ENCODE data around the gene RAPGEF4.

RAPGEF4 gene

DNA sequence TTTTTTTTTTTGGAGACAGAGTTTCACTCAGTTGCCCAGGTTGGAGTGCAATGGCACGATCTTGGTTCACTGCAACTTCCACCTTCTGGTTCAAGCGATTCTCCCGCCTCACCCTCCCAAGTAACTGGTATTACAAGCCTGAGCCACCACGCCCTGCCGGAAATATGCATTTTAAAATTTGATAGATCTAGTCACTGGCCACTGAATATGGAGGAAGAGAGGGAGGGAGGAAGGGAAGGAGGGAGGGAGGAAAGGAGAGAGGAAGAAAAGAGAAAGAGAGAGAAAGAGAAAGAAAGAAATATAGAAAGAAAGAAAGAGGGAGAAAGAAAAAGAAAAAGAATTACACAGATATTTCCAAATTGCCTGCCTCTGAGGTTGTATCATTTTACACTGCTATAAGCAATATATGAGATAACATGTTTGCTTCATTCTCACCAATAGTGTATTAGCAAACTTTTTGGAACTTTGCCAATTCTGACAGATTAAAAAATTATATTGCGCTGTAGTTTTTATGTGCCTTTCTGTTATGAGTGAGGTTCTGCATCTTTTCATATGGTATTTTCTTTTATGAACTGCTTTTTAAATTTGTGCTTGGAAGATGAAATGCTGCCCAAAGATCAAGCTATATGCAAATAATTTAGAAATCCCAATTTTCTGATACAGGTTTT lies 178.8 kb downstream of the RAPGEF4 start:
- DNase-seq, result no peak

GRCh38 chr2:172917716-172918115 lies 182.1 kb downstream of the RAPGEF4 start:
- DNase-seq, result no peak

DNA sequence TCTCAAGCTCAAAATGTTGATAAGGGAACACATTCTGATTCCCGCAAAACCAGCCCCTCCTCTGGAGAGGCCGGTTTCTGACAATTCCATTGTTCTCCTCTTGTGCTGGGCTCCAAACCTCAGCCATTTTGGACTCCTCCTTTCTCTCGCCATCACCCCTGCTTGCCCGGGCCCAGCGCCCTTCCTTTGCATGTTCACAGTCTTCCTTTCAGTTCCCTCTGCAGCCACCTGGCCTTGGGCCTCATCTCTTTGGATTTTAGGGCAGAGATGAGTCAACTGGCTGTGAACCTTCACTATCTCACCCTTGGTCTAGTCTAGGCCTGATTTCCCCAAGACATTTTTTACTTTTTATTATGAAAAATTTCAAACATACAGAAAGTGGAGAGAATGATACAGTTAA lies 184.1 kb downstream of the RAPGEF4 start:
- no peak for DNase-seq

DNA sequence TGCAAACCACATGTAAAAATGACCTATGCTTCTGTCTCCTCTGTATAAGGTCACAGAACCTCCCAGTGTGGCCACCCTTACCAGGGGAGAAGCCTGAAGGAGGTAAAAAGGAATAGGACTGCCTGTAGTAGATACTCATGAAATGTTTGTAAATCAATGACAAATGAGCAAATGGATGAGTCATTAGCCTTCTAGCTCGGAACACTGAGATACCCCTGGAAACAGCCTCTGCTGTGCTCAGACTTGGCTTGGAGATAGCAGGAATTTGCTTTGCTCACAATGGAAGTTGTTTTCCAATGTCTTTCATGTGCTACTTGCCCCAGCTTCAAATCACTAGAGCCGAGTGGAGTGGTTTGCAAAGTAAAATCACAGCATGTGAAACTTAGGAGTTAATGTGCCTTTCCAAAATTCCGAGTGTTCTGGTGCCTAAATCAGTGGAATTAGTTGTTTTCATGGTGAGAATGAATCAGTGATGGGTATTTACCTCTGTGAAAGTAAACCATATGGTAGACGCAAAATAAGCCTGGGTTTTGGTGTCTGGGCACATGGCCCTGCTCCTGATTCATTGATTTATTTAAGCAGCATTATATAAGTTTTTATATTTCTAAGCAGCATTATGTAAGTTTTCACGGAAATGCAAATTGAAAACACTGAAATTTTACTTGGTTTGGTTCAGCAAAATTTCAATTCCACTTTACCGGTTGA lies 186.0 kb downstream of the RAPGEF4 start:
- peak; percentile 45 for DNase-seq

DNA sequence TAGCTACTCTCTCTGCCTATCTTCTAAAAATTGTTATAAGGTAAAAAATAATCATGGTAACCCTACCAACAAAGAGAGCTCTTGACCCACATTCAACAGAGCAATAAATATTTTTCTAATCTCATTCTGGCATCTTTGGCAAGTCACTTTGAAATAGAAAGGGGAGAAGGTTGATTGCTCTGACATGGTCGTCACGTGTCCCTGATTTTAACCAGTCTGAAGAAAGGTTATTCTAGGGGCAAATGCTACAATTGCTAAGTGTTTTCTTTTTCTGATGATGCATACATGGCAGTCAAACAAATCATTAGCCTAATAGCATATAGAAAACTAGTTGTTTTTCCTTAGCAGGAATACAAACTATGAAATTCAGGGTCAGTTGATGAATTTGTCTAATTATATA lies 186.7 kb downstream of the RAPGEF4 start:
- DNase-seq, result no peak

DNA sequence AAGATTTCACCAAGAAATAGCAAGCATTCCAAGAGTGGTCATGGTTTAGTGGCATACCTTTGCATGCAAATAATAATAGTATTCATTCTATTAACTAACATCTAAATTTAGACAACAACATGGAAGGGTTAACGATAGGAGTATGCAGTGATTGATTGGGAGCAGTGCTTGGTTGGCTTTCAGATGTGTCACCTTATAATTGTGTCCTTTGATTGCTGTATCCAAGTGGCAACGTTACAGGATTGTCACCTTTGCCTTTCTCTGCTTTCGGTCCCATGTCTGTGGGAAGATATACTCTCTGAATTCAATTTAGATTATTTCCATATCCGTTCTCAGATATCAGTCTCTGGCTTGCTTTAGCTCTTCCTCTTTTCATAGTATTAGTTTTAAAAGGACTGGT lies 187.2 kb downstream of the RAPGEF4 start:
- no peak for DNase-seq

DNA sequence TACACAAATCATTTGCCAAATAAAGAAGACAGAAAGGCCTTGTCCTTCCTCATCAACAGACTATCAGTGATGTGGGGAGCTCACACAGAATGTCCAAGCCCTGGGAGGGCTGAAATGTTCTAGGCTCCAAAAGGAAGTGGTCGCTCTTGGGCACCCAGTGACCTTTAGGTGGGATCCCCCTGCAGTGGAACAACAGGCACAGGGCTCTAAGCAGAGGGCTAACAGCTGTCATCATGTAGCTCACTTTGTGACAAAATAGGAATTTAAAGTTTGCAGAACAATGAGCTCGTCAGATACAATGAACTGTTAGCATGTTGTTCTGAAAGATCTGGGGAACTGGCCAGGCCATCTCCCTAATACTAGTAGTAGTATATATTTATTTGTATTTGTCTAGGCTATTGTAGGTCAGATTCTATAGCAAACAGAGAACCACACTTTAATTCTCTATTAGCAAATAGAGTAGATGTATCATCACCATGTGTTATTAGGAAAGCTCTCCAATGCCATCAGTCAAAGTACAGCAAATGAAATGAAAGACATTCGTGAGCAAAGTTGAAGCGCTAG lies 188.5 kb downstream of the RAPGEF4 start:
- DNase-seq, result no peak

DNA sequence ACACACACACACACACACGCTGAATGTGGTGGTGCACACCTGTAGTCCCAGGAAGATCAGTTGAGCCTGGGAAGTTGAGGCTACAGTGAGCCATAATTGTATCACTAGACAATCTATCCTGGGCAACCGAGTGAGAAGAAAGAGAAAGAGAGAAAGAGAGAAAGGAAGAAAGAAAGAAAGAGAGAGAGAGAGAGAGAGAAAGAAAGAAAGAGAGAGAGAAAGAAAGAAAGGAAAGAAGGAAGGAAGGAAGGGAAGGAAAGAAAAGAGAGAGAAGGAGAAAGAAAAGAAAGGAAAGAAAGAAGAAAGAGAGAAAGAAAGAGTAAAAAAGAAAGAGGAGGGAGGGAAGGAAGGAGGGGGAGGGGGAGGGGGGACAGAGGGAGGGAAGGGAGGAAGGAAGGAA lies 190.0 kb downstream of the RAPGEF4 start:
- no peak for DNase-seq

DNA sequence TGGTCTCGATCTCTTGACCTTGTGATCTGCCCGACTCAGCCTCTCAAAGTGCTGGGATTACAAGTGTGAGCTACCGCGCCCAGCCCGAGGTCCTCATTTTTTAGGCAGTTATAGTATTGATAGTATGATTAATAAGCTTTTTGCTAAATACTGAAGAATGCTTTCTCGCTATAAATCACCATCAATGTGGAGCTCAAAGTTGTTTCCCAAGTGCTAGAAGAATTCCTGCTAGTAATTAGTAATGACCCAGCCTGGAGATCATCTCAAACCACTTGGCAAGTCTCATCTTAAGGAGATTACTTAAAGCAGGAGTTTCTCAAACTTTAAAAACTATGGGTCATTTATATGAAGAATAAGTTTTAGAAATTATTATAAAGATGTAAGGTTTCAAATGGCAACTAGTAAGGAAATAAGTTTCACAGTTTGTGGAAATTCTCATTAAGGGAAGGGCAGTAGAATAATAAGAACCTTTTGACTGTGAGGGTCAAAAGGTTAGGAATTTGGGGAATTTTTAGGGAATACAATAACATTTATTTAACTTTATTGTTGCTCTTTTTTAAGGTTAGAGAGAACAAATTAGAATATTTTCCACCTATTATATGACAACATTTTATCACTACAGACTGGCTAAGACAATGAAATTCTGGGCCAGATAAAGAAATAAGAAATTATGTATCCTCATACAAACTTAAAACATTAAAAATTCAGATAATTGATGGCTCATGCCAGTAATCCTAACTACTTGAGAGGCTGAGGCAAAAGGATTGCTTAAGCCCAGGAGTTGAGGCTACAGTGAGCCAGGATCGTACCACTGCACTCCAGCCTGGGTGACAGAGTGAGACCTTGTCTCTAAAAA lies 191.4 kb downstream of the RAPGEF4 start:
- no peak for DNase-seq

GRCh38 chr2:172927641-172928357 lies 192.2 kb downstream of the RAPGEF4 start:
- DNase-seq, result peak; percentile 69

DNA sequence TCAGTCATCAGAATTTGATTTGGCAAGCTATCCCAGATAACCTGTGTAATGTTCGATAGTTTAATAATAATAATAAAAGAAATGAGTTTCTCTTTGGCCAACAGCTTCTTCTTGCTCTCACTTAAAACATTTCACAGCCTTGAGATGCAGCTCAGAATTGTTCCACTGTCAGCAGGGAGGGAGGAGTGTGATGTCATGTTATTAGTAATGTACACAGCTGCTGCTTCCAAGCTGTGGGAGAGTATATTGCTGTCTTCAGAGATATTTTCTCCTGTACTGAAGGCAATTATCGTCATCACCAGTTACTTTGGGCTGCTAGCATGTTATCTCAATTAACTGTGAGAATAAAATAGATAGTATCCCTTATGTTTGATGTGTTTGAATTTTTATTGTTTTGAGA lies 193.1 kb downstream of the RAPGEF4 start:
- DNase-seq, result peak; percentile 59

GRCh38 chr2:172929644-172930043 lies 194.0 kb downstream of the RAPGEF4 start:
- no peak for DNase-seq

DNA sequence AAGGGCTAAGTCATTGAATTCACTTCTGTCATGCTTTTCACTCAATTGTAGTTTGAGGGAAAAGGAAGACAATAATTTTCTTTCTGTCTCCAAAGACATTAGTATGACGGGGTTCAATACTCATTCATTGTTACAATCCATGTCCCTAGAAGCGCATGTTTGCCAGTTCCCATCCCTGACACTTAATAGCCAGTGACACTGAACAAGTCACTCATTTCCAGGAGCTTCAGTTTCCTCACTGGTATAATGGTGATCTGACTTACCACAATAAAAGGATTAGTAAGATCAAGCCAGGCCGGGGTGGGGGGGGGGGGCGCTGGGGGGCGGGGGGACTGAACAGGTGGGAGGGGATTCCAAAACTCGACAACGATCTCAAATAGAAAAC lies 195.2 kb downstream of the RAPGEF4 start:
- no peak for DNase-seq

- peak; percentile 58 for DNase-seq
These were observed 195.7 kb downstream of the RAPGEF4 start for GRCh38 chr2:172931256-172931894.

GRCh38 chr2:172931918-172932520 lies 196.4 kb downstream of the RAPGEF4 start:
- peak; percentile 68 for DNase-seq

GRCh38 chr2:172937884-172938712 lies 202.5 kb downstream of the RAPGEF4 start:
- DNase-seq, result no peak

- no peak for DNase-seq
These were observed 203.2 kb downstream of the RAPGEF4 start for GRCh38 chr2:172938713-172939375.

GRCh38 chr2:172943539-172943938 lies 207.9 kb downstream of the RAPGEF4 start:
- DNase-seq, result no peak

GRCh38 chr2:172944022-172944793 lies 208.6 kb downstream of the RAPGEF4 start:
- no peak for DNase-seq
